Adipocyte (in vitro differentiated cells): ENCODE results near the gene PTPN23.

Source experiments
- DNase-seq: peaks from one replicate; pipeline ENCODE4 v3.0.0-alpha.2; 2015; ENCODE audit warnings: low read depth
- H3K27me3 ChIP-seq: replicated peaks from 2 replicates; pipeline ENCODE4 v1.7.0; 2013; ENCODE audit warnings: mild to moderate bottlenecking, low read length, moderate library complexity; ENCODE audit not compliant: control insufficient read depth, insufficient read depth
- H3K36me3 ChIP-seq: 2 replicates; pipeline ENCODE4 v1.7.0; 2013; ENCODE audit warnings: low read length, mild to moderate bottlenecking, moderate library complexity; ENCODE audit not compliant: control insufficient read depth, insufficient read depth, severe bottlenecking
- H3K4me1 ChIP-seq: 2 replicates; pipeline ENCODE4 v1.7.0; 2013; ENCODE audit warnings: mild to moderate bottlenecking, low read length, moderate library complexity; ENCODE audit not compliant: control insufficient read depth, insufficient read depth
- H3K4me3 ChIP-seq: 2 replicates; pipeline ENCODE4 v1.7.0; 2013; ENCODE audit warnings: mild to moderate bottlenecking, low read length, moderate library complexity
- H3K9ac ChIP-seq: 2 replicates; pipeline ENCODE4 v1.7.0; 2013; ENCODE audit warnings: mild to moderate bottlenecking, low read length, moderate library complexity
- H3K9me3 ChIP-seq: 2 replicates; pipeline ENCODE4 v1.7.0; 2013; ENCODE audit warnings: mild to moderate bottlenecking, low read length, moderate library complexity; ENCODE audit not compliant: control insufficient read depth

The PTPN23 gene

DNA sequence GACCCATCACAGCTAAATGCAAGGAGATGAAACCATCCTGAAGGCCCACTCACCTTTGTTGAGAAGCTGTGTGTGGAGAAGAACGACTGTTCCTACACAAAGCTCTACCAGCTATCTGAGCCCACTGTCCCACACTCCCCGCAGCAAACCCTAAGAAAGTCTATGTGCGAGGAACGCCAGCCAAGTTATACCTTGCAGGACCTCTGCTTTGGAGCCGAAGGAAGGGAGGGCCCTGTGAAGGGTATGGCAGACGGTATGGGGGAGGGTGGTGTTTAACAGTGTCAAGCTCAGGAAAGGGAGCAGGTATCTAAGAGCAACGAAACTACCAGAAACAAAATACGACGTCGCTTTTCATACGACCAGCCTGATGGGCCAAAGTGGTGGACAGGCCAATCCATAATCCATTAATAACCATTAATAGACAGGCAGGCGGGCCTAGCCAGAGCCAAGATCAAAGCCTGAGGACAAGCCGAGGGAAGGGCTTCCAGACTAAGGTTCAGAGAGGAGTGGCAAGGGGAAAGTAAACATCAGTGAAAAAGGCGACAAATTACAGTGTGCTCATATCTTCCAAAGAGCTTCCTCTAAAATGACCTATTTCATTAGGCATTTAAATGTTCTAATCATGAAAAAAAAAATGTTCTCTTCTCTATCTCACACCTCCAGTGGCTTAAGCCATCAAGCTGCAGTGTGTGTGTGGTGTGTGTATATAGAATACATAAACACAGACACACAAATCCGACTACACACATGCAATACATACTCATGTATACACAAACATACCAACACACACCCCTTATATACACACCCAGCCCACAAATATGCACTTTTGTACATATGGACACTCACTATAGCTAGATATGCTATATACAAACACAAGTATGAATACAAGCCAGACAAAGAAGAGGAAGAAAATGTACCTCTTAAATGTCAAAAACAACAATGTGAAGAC lies 43.9 kb downstream of the PTPN23 start:
- no peak for DNase-seq
- Histone ChIP-seq H3K9ac (no peak overlapping the region), H3K4me1 (peaks cover 4% of the 10 kb centered on the region), H3K4me3 (no peak overlapping the region), H3K27me3 (no peaks in the 10 kb centered on the region), H3K36me3 (peaks cover 57% of the 10 kb centered on the region), H3K9me3 (no peaks in the 10 kb centered on the region)

DNA sequence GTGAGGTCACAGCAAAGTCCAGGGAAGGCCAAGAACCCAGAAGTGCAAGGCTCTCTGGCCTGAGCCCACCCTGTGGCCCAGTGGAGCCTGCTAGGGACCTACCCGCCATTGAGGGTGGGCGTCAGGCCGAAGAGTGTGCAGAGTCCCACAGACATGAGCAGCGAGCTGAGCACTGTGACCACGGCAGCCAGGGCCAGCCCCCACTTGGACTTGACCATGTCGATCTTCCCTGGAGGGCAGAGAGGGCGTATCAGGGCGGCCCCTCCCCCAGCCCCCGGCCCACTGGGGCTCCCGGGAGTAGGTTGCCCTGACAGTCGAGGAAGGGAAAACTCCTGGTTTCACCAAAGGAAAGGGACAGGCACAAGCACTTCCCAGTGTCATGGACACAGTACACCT lies 44.6 kb downstream of the PTPN23 start:
- H3K27me3 ChIP-seq = no peaks in the 10 kb centered on the region
- no peak for DNase-seq

DNA sequence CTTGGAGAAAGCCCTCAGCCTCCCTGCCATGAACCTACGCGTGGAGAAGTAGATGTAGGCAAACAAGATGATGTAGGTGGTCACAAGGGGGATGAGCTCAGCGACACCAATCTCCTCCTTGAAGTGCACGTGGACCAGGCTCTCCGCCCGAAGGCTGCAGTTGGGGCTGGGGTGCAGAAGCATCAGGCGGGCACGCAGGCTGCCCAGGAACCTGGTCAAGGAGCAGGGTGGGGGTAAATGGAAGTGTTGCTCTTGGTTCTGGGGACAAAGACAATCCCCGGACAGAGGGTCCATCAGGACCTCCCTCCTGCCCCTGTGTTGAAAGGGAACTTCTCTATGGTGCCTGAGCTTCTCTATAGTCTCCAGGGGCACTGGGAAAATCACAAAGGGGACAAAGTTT lies 45.1 kb downstream of the PTPN23 start:
- Histone ChIP-seq H3K9me3 (no peaks in the 10 kb centered on the region), H3K9ac (no peak overlapping the region), H3K4me1 (peaks cover 4% of the 10 kb centered on the region), H3K4me3 (no peak overlapping the region), H3K36me3 (peaks cover 58% of the 10 kb centered on the region), H3K27me3 (no peaks in the 10 kb centered on the region)
- no peak for DNase-seq

More for the DNA sequence above, 44.6 kb downstream of the PTPN23 start:
- Histone ChIP-seq H3K9ac (no peak overlapping the region), H3K4me1 (peaks cover 4% of the 10 kb centered on the region), H3K9me3 (no peaks in the 10 kb centered on the region), H3K4me3 (no peak overlapping the region), H3K36me3 (peaks cover 57% of the 10 kb centered on the region)

DNA sequence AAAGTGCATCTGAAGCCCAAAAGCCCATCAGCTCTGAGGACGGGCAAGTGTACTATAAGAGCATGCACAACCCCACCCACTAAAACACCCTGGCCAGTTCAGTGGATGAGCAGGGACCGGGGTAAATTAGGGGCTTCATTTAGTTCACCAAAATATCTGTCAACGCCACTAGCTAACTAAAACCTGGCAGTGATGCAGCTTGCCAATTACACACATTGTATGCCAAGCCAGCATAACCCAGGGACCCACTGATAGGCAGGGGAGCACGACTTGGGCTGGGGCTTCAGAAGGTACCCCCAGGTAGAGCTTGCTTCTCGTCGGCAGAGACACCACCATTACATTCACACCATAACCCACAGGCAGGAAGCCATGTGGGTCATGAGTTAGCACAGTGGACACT lies 47.0 kb downstream of the PTPN23 start:
- no peaks in the 10 kb centered on the region for H3K4me1 ChIP-seq
- no peaks in the 10 kb centered on the region for H3K27me3 ChIP-seq
- no peaks in the 10 kb centered on the region for H3K9me3 ChIP-seq
- peaks cover 64% of the 10 kb centered on the region for H3K36me3 ChIP-seq
- no peak overlapping the region for H3K9ac ChIP-seq
- H3K4me3 ChIP-seq = no peak overlapping the region
- DNase-seq = no peak

DNA sequence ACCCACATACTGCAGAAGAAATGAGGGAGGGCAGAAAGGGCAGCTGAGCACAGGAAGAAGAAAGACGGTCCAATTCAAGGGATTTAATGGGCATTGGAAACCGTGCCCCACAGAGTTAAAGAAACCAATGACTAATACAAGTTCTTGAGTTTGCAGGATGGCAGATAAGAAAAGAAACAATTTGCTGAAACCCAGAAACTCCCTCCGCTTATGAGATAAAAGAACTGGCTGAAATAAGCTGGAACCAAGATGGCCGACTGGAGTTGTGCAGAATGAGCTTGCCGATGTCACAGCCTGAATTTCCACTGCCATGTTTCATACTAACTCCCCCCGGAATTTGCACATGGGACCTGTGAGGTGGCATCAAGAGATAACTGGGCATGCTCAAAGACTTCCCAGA lies 47.8 kb downstream of the PTPN23 start:
- no peak overlapping the region for H3K9ac ChIP-seq
- H3K4me1 ChIP-seq = no peaks in the 10 kb centered on the region
- no peak overlapping the region for H3K4me3 ChIP-seq
- no peaks in the 10 kb centered on the region for H3K27me3 ChIP-seq
- H3K9me3 ChIP-seq = no peaks in the 10 kb centered on the region
- no peak for DNase-seq
- peaks cover 69% of the 10 kb centered on the region for H3K36me3 ChIP-seq

DNA sequence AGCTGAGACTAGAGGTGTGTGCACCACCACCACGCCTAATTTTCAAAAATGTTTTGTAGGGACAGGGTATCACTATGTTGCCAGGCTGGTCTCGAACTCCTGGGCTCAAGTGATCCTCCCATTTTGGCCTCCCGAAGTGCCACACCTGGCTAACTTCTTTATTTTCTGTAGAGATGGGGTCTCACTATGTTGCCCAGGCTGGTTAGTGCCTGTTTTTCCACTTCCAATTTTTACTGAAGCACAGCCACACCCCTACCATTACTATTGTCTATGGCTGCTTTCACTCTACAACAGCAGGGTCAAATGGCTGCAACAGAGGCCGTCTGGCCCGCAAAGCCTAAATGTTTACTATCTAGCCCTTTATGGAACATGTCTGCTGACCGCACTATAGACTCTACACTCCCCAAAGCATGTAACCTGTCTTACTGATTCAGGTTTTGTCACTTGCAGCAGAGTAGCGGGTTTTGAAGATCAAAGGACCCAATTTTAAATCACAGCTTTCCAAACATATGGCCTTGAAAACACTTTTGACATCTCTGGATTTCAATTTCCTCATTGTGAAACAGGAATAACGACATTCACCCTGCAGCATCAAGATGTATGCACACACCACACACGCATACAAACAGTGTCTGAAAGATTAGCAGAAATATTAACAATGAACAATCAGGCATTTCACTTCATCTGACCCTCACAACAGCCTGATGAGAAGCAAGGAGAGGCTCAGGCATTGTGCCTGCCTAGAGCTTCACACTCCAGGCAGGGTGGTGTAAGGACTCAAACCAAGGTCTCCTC lies 48.9 kb downstream of the PTPN23 start:
- Histone ChIP-seq H3K27me3 (no peaks in the 10 kb centered on the region), H3K36me3 (peaks cover 70% of the 10 kb centered on the region), H3K9ac (no peak overlapping the region), H3K4me3 (no peak overlapping the region), H3K9me3 (no peaks in the 10 kb centered on the region), H3K4me1 (no peaks in the 10 kb centered on the region)
- DNase-seq = no peak

DNA sequence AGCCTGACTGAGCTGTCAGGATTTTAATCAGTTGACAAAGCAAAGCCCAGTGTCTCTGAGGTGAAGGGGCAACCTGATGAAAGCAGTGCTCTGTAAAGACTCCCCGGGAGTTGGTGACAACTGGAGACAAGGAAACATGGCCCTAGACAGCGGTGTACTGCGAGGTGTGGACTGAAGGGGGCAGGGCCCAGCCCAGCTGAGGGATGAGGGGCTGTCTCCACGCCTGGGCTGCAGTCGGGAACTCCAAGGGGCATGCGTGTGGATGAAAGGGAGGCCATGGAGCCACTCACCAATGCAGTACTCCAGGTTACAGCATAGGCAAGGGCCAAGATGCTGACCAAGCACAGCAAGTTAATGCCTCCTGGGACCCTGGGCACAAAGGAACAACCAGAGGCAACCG lies 49.8 kb downstream of the PTPN23 start:
- Histone ChIP-seq H3K4me3 (no peak overlapping the region), H3K9me3 (no peaks in the 10 kb centered on the region), H3K9ac (no peak overlapping the region), H3K4me1 (no peaks in the 10 kb centered on the region), H3K27me3 (no peaks in the 10 kb centered on the region), H3K36me3 (peaks cover 66% of the 10 kb centered on the region)
- no peak for DNase-seq

DNA sequence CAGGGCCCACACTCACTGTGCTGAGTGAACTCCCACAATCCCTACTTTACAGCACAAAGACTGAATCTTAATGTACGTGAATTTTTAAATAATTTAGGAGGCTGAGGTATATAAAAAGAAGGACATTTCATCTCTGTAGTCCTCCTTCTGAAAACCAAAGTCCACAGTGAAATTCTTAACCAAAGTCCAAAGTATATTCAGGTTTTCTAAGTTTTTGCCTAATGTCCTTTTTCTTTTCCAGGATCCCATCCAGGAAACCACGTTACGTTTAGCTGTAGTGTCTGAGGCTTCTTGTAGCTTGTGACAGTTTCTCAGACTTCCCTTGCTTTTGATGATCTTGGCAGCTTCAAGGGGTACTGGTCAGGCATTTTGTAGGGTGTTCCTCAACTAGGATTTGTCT lies 50.4 kb downstream of the PTPN23 start:
- Histone ChIP-seq H3K9me3 (no peaks in the 10 kb centered on the region), H3K4me1 (no peaks in the 10 kb centered on the region), H3K4me3 (no peak overlapping the region), H3K27me3 (no peaks in the 10 kb centered on the region), H3K36me3 (peaks cover 62% of the 10 kb centered on the region), H3K9ac (no peak overlapping the region)
- no peak for DNase-seq

DNA sequence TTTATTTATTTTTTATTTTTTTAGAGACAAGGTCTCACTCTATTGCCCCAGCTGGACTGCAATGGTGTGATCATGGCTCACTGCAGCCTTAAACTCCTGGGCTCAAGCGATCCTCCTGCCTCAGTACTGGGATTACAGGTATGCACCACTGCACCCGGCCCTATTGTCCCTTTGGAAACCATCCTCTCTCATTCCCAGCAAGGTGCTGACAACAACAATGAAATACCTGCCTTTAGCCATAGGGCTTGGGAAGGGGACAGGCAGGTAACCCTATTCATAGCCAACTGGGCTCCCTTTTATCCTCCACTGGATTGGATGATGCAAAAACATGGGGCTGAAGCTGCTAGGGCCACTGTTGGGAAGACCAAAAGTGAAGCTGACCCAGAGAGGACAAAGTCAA lies 51.9 kb downstream of the PTPN23 start:
- H3K9me3 ChIP-seq = no peaks in the 10 kb centered on the region
- no peak for DNase-seq
- peaks cover 59% of the 10 kb centered on the region for H3K36me3 ChIP-seq
- H3K9ac ChIP-seq = no peak overlapping the region
- H3K4me1 ChIP-seq = no peaks in the 10 kb centered on the region
- no peaks in the 10 kb centered on the region for H3K27me3 ChIP-seq
- no peak overlapping the region for H3K4me3 ChIP-seq

DNA sequence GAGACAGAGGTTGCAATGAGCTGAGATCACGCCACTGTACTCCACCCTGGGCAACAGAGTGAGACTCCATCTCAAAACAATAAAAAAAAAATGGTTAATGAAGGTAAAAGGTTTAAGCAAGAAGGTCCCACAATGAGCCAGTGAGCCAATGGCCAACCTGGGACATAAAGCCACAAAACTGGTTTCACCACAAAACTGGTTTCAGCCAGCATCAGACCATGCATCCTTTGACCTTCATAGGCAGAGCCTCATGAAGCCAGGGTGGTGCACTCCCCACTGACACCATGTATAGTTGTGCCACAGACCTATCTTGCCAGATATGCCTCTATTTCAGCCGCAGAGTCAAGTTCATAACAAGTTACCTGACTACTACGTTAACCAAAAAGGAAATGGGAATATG lies 53.0 kb downstream of the PTPN23 start:
- H3K9ac ChIP-seq = no peak overlapping the region
- H3K4me3 ChIP-seq = no peak overlapping the region
- no peaks in the 10 kb centered on the region for H3K4me1 ChIP-seq
- H3K9me3 ChIP-seq = no peaks in the 10 kb centered on the region
- DNase-seq = no peak
- H3K36me3 ChIP-seq = peaks cover 58% of the 10 kb centered on the region
- no peaks in the 10 kb centered on the region for H3K27me3 ChIP-seq

DNA sequence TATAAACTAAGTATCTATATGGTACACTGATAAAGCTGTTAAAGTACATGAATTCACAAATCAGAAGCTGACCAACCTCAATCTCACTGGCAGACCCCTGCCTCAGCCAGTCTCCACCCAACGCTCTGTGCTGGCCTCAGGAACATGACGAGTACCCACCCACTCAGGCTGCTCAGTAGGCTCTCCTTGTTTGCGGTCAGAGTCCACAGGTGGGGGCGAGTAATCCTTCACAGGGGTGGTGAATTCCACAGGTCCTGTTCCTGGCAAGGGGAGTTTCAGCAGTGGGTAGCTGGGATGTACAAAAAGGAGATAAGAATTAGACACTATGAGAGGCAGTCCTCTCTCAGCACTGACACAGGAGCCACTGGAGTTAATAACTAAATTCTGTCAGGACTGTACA lies 54.0 kb downstream of the PTPN23 start:
- Histone ChIP-seq H3K4me3 (no peak overlapping the region), H3K9ac (no peak overlapping the region), H3K36me3 (peaks cover 64% of the 10 kb centered on the region), H3K27me3 (no peaks in the 10 kb centered on the region), H3K4me1 (no peaks in the 10 kb centered on the region), H3K9me3 (no peaks in the 10 kb centered on the region)
- DNase-seq = no peak
